ENCODE data around the gene PHF1.
"Not testable (repeated sequence)": the region's sequence is repeated elsewhere in the genome, so short reads cannot be mapped to it uniquely, and the experiment has no call there.

- not testable (repeated sequence) for TF ChIP-seq EZH2 (IDR thresholded peaks at IDR 0.05; ENCODE audit: low read length)
- TF ChIP-seq, protein P1, sequence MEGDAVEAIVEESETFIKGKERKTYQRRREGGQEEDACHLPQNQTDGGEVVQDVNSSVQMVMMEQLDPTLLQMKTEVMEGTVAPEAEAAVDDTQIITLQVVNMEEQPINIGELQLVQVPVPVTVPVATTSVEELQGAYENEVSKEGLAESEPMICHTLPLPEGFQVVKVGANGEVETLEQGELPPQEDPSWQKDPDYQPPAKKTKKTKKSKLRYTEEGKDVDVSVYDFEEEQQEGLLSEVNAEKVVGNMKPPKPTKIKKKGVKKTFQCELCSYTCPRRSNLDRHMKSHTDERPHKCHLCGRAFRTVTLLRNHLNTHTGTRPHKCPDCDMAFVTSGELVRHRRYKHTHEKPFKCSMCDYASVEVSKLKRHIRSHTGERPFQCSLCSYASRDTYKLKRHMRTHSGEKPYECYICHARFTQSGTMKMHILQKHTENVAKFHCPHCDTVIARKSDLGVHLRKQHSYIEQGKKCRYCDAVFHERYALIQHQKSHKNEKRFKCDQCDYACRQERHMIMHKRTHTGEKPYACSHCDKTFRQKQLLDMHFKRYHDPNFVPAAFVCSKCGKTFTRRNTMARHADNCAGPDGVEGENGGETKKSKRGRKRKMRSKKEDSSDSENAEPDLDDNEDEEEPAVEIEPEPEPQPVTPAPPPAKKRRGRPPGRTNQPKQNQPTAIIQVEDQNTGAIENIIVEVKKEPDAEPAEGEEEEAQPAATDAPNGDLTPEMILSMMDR (optimal IDR thresholded peaks at IDR 0.05 in 1 of 3, IDR thresholded peaks at IDR 0.05 in 1 of 3, conservative IDR thresholded peaks at IDR 0.05 in 1 of 3; ENCODE audit: extremely low read depth in 1 of 3, insufficient read depth in 2 of 3, low read length in 3 of 3): not testable (repeated sequence)
Measured at GRCh38 chr6:33367715-33368025, 43.1 kb upstream of the PHF1 start.

All from keratinocyte (primary cell).